SK-N-SH (cell line): ENCODE data around the gene THBS3.

Experiments used
- CHD2 ChIP-seq: fragments of 150-350 bp; IDR thresholded peaks from 2 replicates; pipeline ENCODE4 v1.6.1; 2018; ENCODE audit warnings: low read length; ENCODE audit not compliant: partially characterized antibody
- EZH2phosphoT487 ChIP-seq: fragments of 200-600 bp; sonication (generic); IDR thresholded peaks from 2 replicates; pipeline ENCODE4 v1.6.1; 2017; ENCODE audit warnings: low read depth, mixed run types, mild to moderate bottlenecking, antibody characterized with exemption, moderate library complexity, borderline replicate concordance
- FOXM1 ChIP-seq: IDR thresholded peaks from 2 replicates; pipeline ENCODE4 v1.4.0; 2012; ENCODE audit warnings: low read depth, mild to moderate bottlenecking
- JUND ChIP-seq: IDR thresholded peaks from 2 replicates; pipeline ENCODE4 v1.4.0; 2012
- POLR2AphosphoS5 ChIP-seq: IDR thresholded peaks from 2 replicates; pipeline ENCODE4 v1.6.1; 2012; ENCODE audit warnings: low read depth, low read length
- RAD21 ChIP-seq: IDR thresholded peaks from 2 replicates; pipeline ENCODE4 v1.6.1; 2012; ENCODE audit warnings: mild to moderate bottlenecking, low read length
- RFX5 ChIP-seq: IDR thresholded peaks from 2 replicates; pipeline ENCODE4 v1.6.1; 2012; ENCODE audit warnings: mild to moderate bottlenecking, improper control_type of control experiment, low read length
- TF ChIP-seq, protein P1 (sequence below): fragments of 200-600 bp; sonication (generic); IDR thresholded peaks from 2 replicates; pipeline ENCODE4 v1.6.1; 2017; ENCODE audit warnings: antibody characterized with exemption, mild to moderate bottlenecking, moderate library complexity
- TF ChIP-seq, protein P2 (sequence below): IDR thresholded peaks from 2 replicates; pipeline ENCODE4 v1.4.0; 2012; ENCODE audit warnings: low read depth, borderline replicate concordance

DNA sequence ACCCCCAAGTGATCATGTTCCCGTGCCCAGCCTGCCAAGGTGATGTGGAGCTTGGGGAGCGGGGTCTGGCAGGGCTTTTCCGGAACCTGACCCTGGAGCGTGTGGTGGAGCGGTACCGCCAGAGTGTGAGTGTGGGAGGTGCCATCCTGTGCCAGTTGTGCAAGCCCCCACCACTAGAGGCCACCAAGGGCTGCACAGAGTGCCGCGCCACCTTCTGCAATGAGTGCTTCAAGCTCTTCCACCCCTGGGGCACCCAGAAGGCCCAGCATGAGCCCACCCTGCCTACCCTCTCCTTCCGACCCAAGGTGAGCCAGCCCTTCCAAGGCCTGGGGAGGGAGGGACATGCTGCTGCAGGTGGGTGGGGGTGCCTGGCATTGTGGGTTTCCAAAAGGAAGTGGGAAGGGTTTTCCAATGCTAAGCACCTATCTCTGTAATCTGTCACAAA is 31.7 kb downstream of the THBS3 start:
- TF ChIP-seq POLR2AphosphoS5, result no peak
- TF ChIP-seq FOXM1, result no peak
- TF ChIP-seq, protein P1, sequence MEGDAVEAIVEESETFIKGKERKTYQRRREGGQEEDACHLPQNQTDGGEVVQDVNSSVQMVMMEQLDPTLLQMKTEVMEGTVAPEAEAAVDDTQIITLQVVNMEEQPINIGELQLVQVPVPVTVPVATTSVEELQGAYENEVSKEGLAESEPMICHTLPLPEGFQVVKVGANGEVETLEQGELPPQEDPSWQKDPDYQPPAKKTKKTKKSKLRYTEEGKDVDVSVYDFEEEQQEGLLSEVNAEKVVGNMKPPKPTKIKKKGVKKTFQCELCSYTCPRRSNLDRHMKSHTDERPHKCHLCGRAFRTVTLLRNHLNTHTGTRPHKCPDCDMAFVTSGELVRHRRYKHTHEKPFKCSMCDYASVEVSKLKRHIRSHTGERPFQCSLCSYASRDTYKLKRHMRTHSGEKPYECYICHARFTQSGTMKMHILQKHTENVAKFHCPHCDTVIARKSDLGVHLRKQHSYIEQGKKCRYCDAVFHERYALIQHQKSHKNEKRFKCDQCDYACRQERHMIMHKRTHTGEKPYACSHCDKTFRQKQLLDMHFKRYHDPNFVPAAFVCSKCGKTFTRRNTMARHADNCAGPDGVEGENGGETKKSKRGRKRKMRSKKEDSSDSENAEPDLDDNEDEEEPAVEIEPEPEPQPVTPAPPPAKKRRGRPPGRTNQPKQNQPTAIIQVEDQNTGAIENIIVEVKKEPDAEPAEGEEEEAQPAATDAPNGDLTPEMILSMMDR, result no peak; the same call in 1 of the 2 replicates
- TF ChIP-seq CHD2, result no peak
- no peak for TF ChIP-seq RAD21
- TF ChIP-seq, protein P2, sequence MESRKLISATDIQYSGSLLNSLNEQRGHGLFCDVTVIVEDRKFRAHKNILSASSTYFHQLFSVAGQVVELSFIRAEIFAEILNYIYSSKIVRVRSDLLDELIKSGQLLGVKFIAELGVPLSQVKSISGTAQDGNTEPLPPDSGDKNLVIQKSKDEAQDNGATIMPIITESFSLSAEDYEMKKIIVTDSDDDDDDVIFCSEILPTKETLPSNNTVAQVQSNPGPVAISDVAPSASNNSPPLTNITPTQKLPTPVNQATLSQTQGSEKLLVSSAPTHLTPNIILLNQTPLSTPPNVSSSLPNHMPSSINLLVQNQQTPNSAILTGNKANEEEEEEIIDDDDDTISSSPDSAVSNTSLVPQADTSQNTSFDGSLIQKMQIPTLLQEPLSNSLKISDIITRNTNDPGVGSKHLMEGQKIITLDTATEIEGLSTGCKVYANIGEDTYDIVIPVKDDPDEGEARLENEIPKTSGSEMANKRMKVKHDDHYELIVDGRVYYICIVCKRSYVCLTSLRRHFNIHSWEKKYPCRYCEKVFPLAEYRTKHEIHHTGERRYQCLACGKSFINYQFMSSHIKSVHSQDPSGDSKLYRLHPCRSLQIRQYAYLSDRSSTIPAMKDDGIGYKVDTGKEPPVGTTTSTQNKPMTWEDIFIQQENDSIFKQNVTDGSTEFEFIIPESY, result no peak
- TF ChIP-seq EZH2phosphoT487, result no peak
- no peak for TF ChIP-seq JUND
- no peak for TF ChIP-seq RFX5
